Small intestine (tissue), 7 donors: ENCODE data around the gene NKTR. TPM values are rescaled to one million over a fixed set of nuclear protein-coding genes. Genes with fewer than 3 reads are reported as not detected.
A peak's percentile ranks its signal among the peaks of the same experiment; 100 is the strongest.

Experiments used
- DNase-seq, 2 donors: peaks; one replicate each; pipeline versions ENCODE4 v3.0.0 to v3.0.0-alpha.2; 2013
- FAIRE-seq: peaks from 2 replicates; lab custom pipeline; 2012; peaks lifted over from hg19 to GRCh38; lab: Jason Lieb, UNC
- H3K27ac ChIP-seq, 3 donors: one replicate each; pipeline ENCODE4 v1.5.1; 2013; ENCODE audit warnings: low read length in 2 of 3, mild to moderate bottlenecking in 2 of 3, control low read depth in 1 of 3, inconsistent platforms in 1 of 3, low read depth in 1 of 3, moderate library complexity in 1 of 3
- H3K27me3 ChIP-seq, 3 donors: one replicate each; pipeline ENCODE4 v1.6.1; 2013; ENCODE audit warnings: low read length in 3 of 3, inconsistent platforms in 1 of 3; ENCODE audit not compliant: control insufficient read depth in 3 of 3, insufficient read depth in 3 of 3
- H3K36me3 ChIP-seq, 3 donors: one replicate each; pipeline ENCODE4 v1.6.1; 2013; ENCODE audit warnings: low read length in 3 of 3, inconsistent platforms in 1 of 3, low read depth in 1 of 3, mild to moderate bottlenecking in 1 of 3, moderate library complexity in 1 of 3; ENCODE audit not compliant: control insufficient read depth in 3 of 3, insufficient read depth in 2 of 3
- H3K4me1 ChIP-seq, 3 donors: one replicate each; pipeline ENCODE4 v1.6.1; 2013; ENCODE audit warnings: low read length in 2 of 3, inconsistent platforms in 1 of 3, low read depth in 1 of 3, mild to moderate bottlenecking in 1 of 3, moderate library complexity in 1 of 3; ENCODE audit not compliant: control insufficient read depth in 3 of 3, insufficient read depth in 2 of 3
- H3K4me3 ChIP-seq, 3 donors: one replicate each; pipeline ENCODE4 v1.5.1; 2013; ENCODE audit warnings: low read length in 3 of 3, control low read depth in 1 of 3, inconsistent platforms in 1 of 3, low read depth in 1 of 3, mild to moderate bottlenecking in 1 of 3, moderate library complexity in 1 of 3
- H3K9me3 ChIP-seq, 2 donors: one replicate each; pipeline ENCODE4 v1.6.1; 2013; ENCODE audit warnings: low read depth in 1 of 2, low read length in 1 of 2; ENCODE audit not compliant: control insufficient read depth in 2 of 2, insufficient read depth in 1 of 2
- WGBS, 3 donors: extraction: QIAGEN DNeasy Blood & Tissue Kit; methylation state at CpG; one replicate each; pipeline ENCODE4 v1.1.7; 2013; 5-methylcytosine and 5-hydroxymethylcytosine counted together
- polyA plus RNA-seq, 4 donors: library from polyadenylated mRNA; stranded (reverse) in 3 of 4; unstranded in 1 of 4; fragments of 200-250 nt in 3 of 4; fragments of 120-200 nt in 1 of 4; gene quantifications; one replicate each; pipeline versions ENCODE4 v1.2.1 to v1.2.3, GENCODE V29; 2013
- donor health status: healthy with polysubstance abuse.
- donor health status: control.
- donor health status: control.
- donor health status: Bipolar disorder and iron deficiency.
- donor health status: healthy.

NKTR gene
- polyA plus RNA-seq, 4 donors = 11.3 to 122 (median 18.3) TPM

GRCh38 chr3:42601896-42602581 is 1.6 kb downstream of the NKTR start:
- 37 to 47% (median 44%) methylated on average over 9 of the region's 9 CpGs for WGBS, 3 donors
- peak overlapping the region in 2 of 3 donors; percentile 77 to 95 for H3K4me3 ChIP-seq
- H3K36me3 ChIP-seq = peaks cover 0 to 15% (median 2%) of the 10 kb centered on the region in 3 donors
- DNase-seq (peak; percentile 30 to 45), FAIRE-seq (no peak)
- peaks cover 0 to 7% (median 3%) of the 10 kb centered on the region in 3 donors for H3K4me1 ChIP-seq
- peak overlapping the region in 2 of 3 donors; percentile 11 to 12 for H3K27ac ChIP-seq
- no peaks in the 10 kb centered on the region for H3K9me3 ChIP-seq
- no peaks in the 10 kb centered on the region for H3K27me3 ChIP-seq

DNA sequence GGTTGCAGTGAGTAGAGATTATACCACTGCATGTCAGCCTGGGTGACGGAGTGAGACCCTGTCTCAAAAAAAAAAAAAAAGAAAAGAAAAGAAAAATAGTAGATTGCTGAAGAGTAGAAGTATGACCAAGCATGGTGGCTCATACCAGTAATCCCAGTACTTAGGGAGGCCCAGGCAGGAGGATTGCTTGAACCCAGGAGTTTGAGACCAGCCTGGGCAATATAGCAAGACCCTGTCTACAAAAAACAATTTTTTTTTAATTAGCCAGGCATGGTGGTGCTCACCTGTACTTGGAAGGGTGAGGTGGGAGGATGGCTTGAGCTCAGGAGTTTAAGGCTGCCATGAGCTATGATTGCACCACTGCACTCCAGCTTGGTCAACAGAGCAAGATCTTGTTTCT is 2.5 kb downstream of the NKTR start:
- Histone ChIP-seq H3K4me3 (no peak overlapping the region), H3K36me3 (peaks cover 0 to 17% (median 2%) of the 10 kb centered on the region in 3 donors), H3K27me3 (no peaks in the 10 kb centered on the region), H3K9me3 (no peaks in the 10 kb centered on the region), H3K4me1 (peaks cover 0 to 7% (median 3%) of the 10 kb centered on the region in 3 donors), H3K27ac (no peak overlapping the region)
- FAIRE-seq = no peak
- WGBS, 3 donors = 94 to 100% (median 100%) methylated on average over 1 of the region's 1 CpG
- no peak for DNase-seq

- 58 to 67% (median 62%) methylated on average over 5 of the region's 5 CpGs for WGBS, 3 donors
- H3K9me3 ChIP-seq = no peaks in the 10 kb centered on the region
- FAIRE-seq (no peak), DNase-seq (peak in 1 of 2 donors; percentile 25)
- no peak overlapping the region for H3K4me3 ChIP-seq
- H3K27me3 ChIP-seq = no peaks in the 10 kb centered on the region
- peaks cover 0 to 8% (median 7%) of the 10 kb centered on the region in 3 donors for H3K4me1 ChIP-seq
- peaks cover 0 to 30% (median 4%) of the 10 kb centered on the region in 3 donors for H3K36me3 ChIP-seq
- H3K27ac ChIP-seq = peak overlapping the region in 1 of 3 donors; percentile 20
Measured at GRCh38 chr3:42605546-42606173, 5.2 kb downstream of the NKTR start.

- Histone ChIP-seq H3K27me3 (no peaks in the 10 kb centered on the region), H3K36me3 (peaks cover 0 to 29% (median 4%) of the 10 kb centered on the region in 3 donors), H3K4me1 (peaks cover 0 to 11% (median 0%) of the 10 kb centered on the region in 3 donors), H3K27ac (no peak overlapping the region), H3K4me3 (no peak overlapping the region), H3K9me3 (no peaks in the 10 kb centered on the region)
- DNase-seq (no peak), FAIRE-seq (no peak)
- WGBS, 3 donors = 57 to 81% (median 72%) methylated on average over 5 of the region's 5 CpGs
Measured at GRCh38 chr3:42608581-42608980, 8.1 kb downstream of the NKTR start.

DNA sequence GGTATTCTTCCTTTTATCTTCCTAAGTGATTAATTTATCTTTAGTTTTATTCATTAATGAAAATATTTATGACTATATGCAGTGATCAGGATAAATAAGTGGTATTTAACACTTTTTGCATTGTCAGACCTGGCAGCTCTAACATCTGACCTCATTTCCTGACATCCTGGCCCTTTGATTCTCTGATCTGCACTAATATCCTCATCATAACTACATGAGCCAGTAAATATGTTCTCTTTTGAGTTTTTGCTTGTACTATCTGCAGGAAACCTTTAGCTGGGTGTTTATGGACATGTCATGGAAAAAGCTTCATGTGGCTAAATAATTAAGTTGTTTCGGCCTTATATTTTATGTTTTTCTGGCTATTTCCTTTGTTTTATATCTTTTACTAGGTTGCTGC is 10.5 kb downstream of the NKTR start:
- 87 to 100% (median 87%) methylated on average over 1 of the region's 1 CpG for WGBS, 3 donors
- H3K4me1 ChIP-seq = peaks cover 0 to 11% (median 0%) of the 10 kb centered on the region in 3 donors
- FAIRE-seq (no peak), DNase-seq (no peak)
- peaks cover 0 to 23% (median 2%) of the 10 kb centered on the region in 3 donors for H3K36me3 ChIP-seq
- no peaks in the 10 kb centered on the region for H3K9me3 ChIP-seq
- H3K27me3 ChIP-seq = no peaks in the 10 kb centered on the region
- H3K4me3 ChIP-seq = no peak overlapping the region
- H3K27ac ChIP-seq = no peak overlapping the region

GRCh38 chr3:42612217-42612616 is 11.7 kb downstream of the NKTR start:
- FAIRE-seq = no peak
- 25 to 52% (median 36%) methylated on average over 1 of the region's 1 CpG for WGBS, 3 donors
- peaks cover 0 to 11% (median 0%) of the 10 kb centered on the region in 3 donors for H3K4me1 ChIP-seq

DNA sequence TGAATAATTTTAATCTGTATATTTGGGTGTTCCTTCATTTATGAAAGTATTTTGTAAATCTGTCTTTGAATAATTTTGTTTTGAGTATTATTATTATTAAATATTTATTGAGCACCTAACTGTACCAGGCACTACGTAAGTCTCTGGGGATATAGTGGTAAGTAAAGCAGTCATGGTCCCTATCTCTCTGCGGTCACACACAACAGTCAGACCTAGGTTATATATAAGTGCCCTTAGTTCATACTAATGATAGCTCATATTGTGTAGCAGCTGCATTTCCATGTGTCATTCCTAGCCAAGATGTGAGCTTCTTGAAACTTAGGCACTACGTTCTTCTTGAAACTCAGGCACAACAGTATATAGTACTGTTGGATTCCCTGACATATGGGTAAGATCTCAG is 12.4 kb downstream of the NKTR start:
- WGBS, 3 donors = 78 to 86% (median 80%) methylated on average over 3 of the region's 3 CpGs
- no peak for FAIRE-seq

More at GRCh38 chr3:42612217-42612616, 11.7 kb downstream of the NKTR start:
- DNase-seq = no peak
- no peaks in the 10 kb centered on the region for H3K9me3 ChIP-seq
- no peak overlapping the region for H3K4me3 ChIP-seq
- H3K27ac ChIP-seq = no peak overlapping the region
- no peaks in the 10 kb centered on the region for H3K27me3 ChIP-seq
- H3K36me3 ChIP-seq = peaks cover 0 to 20% (median 2%) of the 10 kb centered on the region in 3 donors

GRCh38 chr3:42613462-42613861 is 13.0 kb downstream of the NKTR start:
- no peak for FAIRE-seq
- DNase-seq = peak in 1 of 2 donors; percentile 36
- Histone ChIP-seq H3K36me3 (peaks cover 0 to 18% (median 0%) of the 10 kb centered on the region in 3 donors), H3K27me3 (no peaks in the 10 kb centered on the region), H3K4me3 (no peak overlapping the region), H3K27ac (peak overlapping the region in 1 of 3 donors; percentile 41), H3K4me1 (peaks cover 0 to 7% (median 0%) of the 10 kb centered on the region in 3 donors), H3K9me3 (no peaks in the 10 kb centered on the region)
- WGBS, 3 donors = 80 to 91% (median 87%) methylated on average over 2 of the region's 2 CpGs

More for the DNA sequence above, 12.4 kb downstream of the NKTR start:
- Histone ChIP-seq H3K27ac (peak overlapping the region in 2 of 3 donors; percentile 41 to 49), H3K27me3 (no peaks in the 10 kb centered on the region), H3K4me3 (no peak overlapping the region), H3K4me1 (peaks cover 0 to 11% (median 0%) of the 10 kb centered on the region in 3 donors), H3K36me3 (peaks cover 0 to 18% (median 2%) of the 10 kb centered on the region in 3 donors), H3K9me3 (no peaks in the 10 kb centered on the region)
- DNase-seq = no peak
